MM.1S (cell line): ENCODE data around the gene PSEN1.

Source experiments
- DNase-seq: peaks from one replicate; pipeline ENCODE4 v3.0.0-alpha.2; 2015
- H2AFZ ChIP-seq: fragments of 300-600 bp; sonication (generic); 2 replicates; pipeline ENCODE4 v1.6.0; 2016; ENCODE audit warnings: antibody characterized with exemption, low read length
- H3F3A ChIP-seq: fragments of 300-600 bp; sonication (generic); 2 replicates; pipeline ENCODE4 v1.6.1; 2016; ENCODE audit warnings: mild to moderate bottlenecking, antibody characterized with exemption, low read length, moderate library complexity, mixed read lengths; ENCODE audit not compliant: insufficient read depth
- H3K27ac ChIP-seq: fragments of 300-600 bp; sonication (generic); 2 replicates; pipeline ENCODE4 v1.5.1; 2016; ENCODE audit warnings: mild to moderate bottlenecking, low read length
- H3K27me3 ChIP-seq: fragments of 300-600 bp; sonication (generic); replicated peaks from 2 replicates; pipeline ENCODE4 v1.6.0; 2016; ENCODE audit warnings: low read length; ENCODE audit not compliant: insufficient read depth
- H3K36me3 ChIP-seq: fragments of 300-600 bp; sonication (generic); replicated peaks from 2 replicates; pipeline ENCODE4 v1.6.1; 2016; ENCODE audit warnings: mild to moderate bottlenecking, low read length, mixed read lengths; ENCODE audit not compliant: insufficient read depth
- H3K4me1 ChIP-seq: fragments of 300-600 bp; sonication (generic); 2 replicates; pipeline ENCODE4 v1.6.1; 2016; ENCODE audit warnings: low read length, mixed read lengths
- H3K4me2 ChIP-seq: fragments of 300-600 bp; sonication (generic); 2 replicates; pipeline ENCODE4 v1.6.0; 2016; ENCODE audit warnings: low read depth, low read length
- H3K4me3 ChIP-seq: fragments of 300-600 bp; sonication (generic); 2 replicates; pipeline ENCODE4 v1.5.1; 2016; ENCODE audit warnings: low read length, mixed read lengths
- H3K79me2 ChIP-seq: fragments of 300-600 bp; sonication (generic); 2 replicates; pipeline ENCODE4 v1.6.1; 2016; ENCODE audit warnings: mixed run types, low read length, mixed read lengths
- H3K9ac ChIP-seq: fragments of 300-600 bp; sonication (generic); 2 replicates; pipeline ENCODE4 v1.6.1; 2016; ENCODE audit warnings: low read length, mixed read lengths
- H3K9me2 ChIP-seq: fragments of 300-600 bp; sonication (generic); replicated peaks from 2 replicates; pipeline ENCODE4 v1.6.1; 2016; ENCODE audit warnings: mild to moderate bottlenecking, low read length, mixed read lengths; ENCODE audit not compliant: insufficient read depth
- H3K9me3 ChIP-seq: fragments of 300-600 bp; sonication (generic); replicated peaks from 2 replicates; pipeline ENCODE4 v1.6.1; 2016; ENCODE audit warnings: mild to moderate bottlenecking, low read length, mixed read lengths; ENCODE audit not compliant: insufficient read depth
- H4K20me1 ChIP-seq: fragments of 300-600 bp; sonication (generic); 2 replicates; pipeline ENCODE4 v1.6.1; 2016; ENCODE audit warnings: mild to moderate bottlenecking, low read length, moderate library complexity, mixed read lengths; ENCODE audit not compliant: insufficient read depth
- CTCF ChIP-seq: fragments of 300-600 bp; sonication (generic); IDR thresholded peaks from 2 replicates; pipeline ENCODE4 v1.5.1; 2016; ENCODE audit warnings: antibody characterized with exemption, low read length, mixed read lengths
- EZH2 ChIP-seq: fragments of 300-600 bp; sonication (generic); optimal IDR thresholded peaks from 2 replicates; pipeline ENCODE3; 2017; ENCODE audit warnings: low read depth, mild to moderate bottlenecking, antibody characterized with exemption, low read length, mixed read lengths
- EZH2phosphoT487 ChIP-seq: fragments of 300-600 bp; sonication (generic); IDR thresholded peaks from 2 replicates; pipeline ENCODE4 v1.6.1; 2018; ENCODE audit warnings: antibody characterized with exemption, low read length

PSEN1 gene

GRCh38 chr14:73239393-73240241 lies 103.3 kb downstream of the PSEN1 start:
- H3K4me1 ChIP-seq = no peaks in the 10 kb centered on the region
- DNase-seq = no peak
- H3K79me2 ChIP-seq = no peaks in the 10 kb centered on the region
- H3K4me2 ChIP-seq = no peak overlapping the region
- H4K20me1 ChIP-seq = no peaks in the 10 kb centered on the region
- no peak overlapping the region for H3K27ac ChIP-seq
- H2AFZ ChIP-seq = no peak overlapping the region
- H3K9ac ChIP-seq = no peak overlapping the region
- no peak overlapping the region for H3K4me3 ChIP-seq
- H3K36me3 ChIP-seq = no peaks in the 10 kb centered on the region
- no peaks in the 10 kb centered on the region for H3F3A ChIP-seq
- H3K9me2 ChIP-seq = no peaks in the 10 kb centered on the region
- no peaks in the 10 kb centered on the region for H3K9me3 ChIP-seq
- peaks cover 11% of the 10 kb centered on the region for H3K27me3 ChIP-seq
- no peak for TF ChIP-seq EZH2phosphoT487
- TF ChIP-seq CTCF = no peak

- H3K4me3 ChIP-seq = no peak overlapping the region
- H3K36me3 ChIP-seq = no peaks in the 10 kb centered on the region
- H2AFZ ChIP-seq = no peak overlapping the region
- H3K9ac ChIP-seq = no peak overlapping the region
- peaks cover 11% of the 10 kb centered on the region for H3K27me3 ChIP-seq
- no peaks in the 10 kb centered on the region for H3K9me2 ChIP-seq
- H3K27ac ChIP-seq = no peak overlapping the region
- H3K4me1 ChIP-seq = no peaks in the 10 kb centered on the region
- H3F3A ChIP-seq = no peaks in the 10 kb centered on the region
- H3K9me3 ChIP-seq = no peaks in the 10 kb centered on the region
- H4K20me1 ChIP-seq = no peaks in the 10 kb centered on the region
- no peak overlapping the region for H3K4me2 ChIP-seq
- no peak for TF ChIP-seq EZH2
- no peak for TF ChIP-seq EZH2phosphoT487
- no peak for TF ChIP-seq CTCF
- H3K79me2 ChIP-seq = no peaks in the 10 kb centered on the region
- no peak for DNase-seq
Observed at GRCh38 chr14:73240816-73241480, 104.6 kb downstream of the PSEN1 start.

- H3K9me2 ChIP-seq = no peaks in the 10 kb centered on the region
- no peak overlapping the region for H3K27ac ChIP-seq
- no peaks in the 10 kb centered on the region for H3K9me3 ChIP-seq
- no peaks in the 10 kb centered on the region for H3K36me3 ChIP-seq
- H3K79me2 ChIP-seq = no peaks in the 10 kb centered on the region
- no peak overlapping the region for H3K4me2 ChIP-seq
- no peak overlapping the region for H2AFZ ChIP-seq
- TF ChIP-seq EZH2phosphoT487 (no peak), CTCF (no peak), EZH2 (no peak)
- H3K27me3 ChIP-seq = peaks cover 11% of the 10 kb centered on the region
- H3K9ac ChIP-seq = no peak overlapping the region
- no peaks in the 10 kb centered on the region for H3K4me1 ChIP-seq
- H3F3A ChIP-seq = no peaks in the 10 kb centered on the region
- no peaks in the 10 kb centered on the region for H4K20me1 ChIP-seq
- no peak overlapping the region for H3K4me3 ChIP-seq
- DNase-seq = no peak
Observed at GRCh38 chr14:73241481-73242165, 105.3 kb downstream of the PSEN1 start.
